ENCODE results near the gene SAP25. TPM values are rescaled to one million over a fixed set of nuclear protein-coding genes. Genes with fewer than 3 reads are reported as not detected.
A peak's percentile ranks its signal among the peaks of the same experiment; 100 is the strongest.

Gene SAP25
- total and polyA plus RNA-seq, 2 of the 8 experiments (the other 6 are each of a cell fraction or from before 2014, with no cell fraction given) = 3.6 to 5.8 TPM

DNA sequence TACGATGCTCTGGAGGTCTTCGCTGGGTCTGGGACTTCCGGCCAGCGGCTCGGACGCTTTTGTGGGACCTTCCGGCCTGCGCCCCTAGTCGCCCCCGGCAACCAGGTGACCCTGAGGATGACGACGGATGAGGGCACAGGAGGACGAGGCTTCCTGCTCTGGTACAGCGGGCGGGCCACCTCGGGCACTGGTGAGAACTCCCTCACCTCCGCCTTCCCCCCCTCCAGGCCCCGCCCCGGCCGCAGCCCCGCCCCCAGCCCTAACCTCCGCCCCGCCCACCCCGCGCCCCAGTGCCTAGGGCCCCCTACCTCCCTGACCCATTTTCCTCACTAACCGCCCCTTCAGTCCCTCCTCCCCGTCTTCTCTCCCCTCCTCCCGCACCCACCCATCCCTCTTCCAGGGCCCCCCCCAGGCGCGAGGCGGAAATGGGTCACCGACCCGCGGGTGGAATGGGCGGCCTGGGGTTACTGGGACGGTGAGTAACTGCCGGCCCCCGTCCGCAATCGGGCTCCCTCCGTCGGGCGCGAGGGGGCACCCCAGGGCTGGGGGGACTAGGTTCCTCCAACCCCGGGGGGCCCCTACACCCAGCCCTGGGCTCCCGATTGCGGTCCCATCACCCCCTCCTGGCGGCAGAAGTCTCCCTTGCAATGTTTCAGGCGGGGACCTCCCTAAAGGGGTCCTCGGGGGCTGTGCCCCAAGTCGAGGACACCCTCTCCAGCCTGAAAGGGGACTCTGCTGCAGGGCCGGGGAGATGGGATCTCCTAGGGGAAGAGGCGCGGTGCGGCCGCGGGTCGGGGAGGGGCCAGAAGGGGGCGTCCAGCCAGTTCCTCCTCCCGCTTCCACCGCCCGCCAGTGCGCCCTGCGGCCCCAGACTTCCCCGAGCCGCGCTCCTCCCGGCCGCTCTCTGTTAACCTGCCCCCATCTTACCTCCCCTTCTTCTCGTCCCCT lies 30.6 kb upstream of the SAP25 start:
- Histone ChIP-seq H3K4me1 (replicated peaks in 1 of 4; ENCODE audit: control insufficient read depth in 3 of 4, insufficient read depth in 4 of 4, low read length in 3 of 4) (peaks cover 0 to 31% (median 20%) of the 10 kb centered on the region in 4 experiments; a peak in 6 of 7 replicates), H3K27ac (ENCODE audit: low read depth, low read length) (peak overlapping the region; percentile 48; the same call in 1 of the 2 replicates), H3K36me3 (ENCODE audit: control insufficient read depth in 2 of 4, insufficient read depth in 4 of 4, low read length in 3 of 4) (peaks cover 0 to 7% (median under 1%) of the 10 kb centered on the region in 4 experiments; a peak in 3 of 8 replicates), H2BK15ac (ENCODE audit: low read length) (0 out of 2 replicates have a peak overlapping the region, but pooled peaks have one; percentile 40), H2AK5ac (ENCODE audit: low read depth, low read length) (0 out of 2 replicates have a peak overlapping the region, but pooled peaks have one; percentile 9), H3K79me2 (ENCODE audit: control insufficient read depth in 1 of 2, insufficient read depth in 2 of 2, low read length in 2 of 2) (peaks cover 0 to 6% of the 10 kb centered on the region in 2 experiments; a peak in 1 of 4 replicates), H3K27me3 (replicated peaks in 1 of 4; ENCODE audit: control insufficient read depth in 3 of 4, extremely low read depth in 1 of 4, insufficient read depth in 3 of 4, low read length in 3 of 4) (peaks cover 0 to 10% (median 4%) of the 10 kb centered on the region in 4 experiments; a peak in 2 of 7 replicates), H2BK12ac (ENCODE audit: low read depth, low read length) (0 out of 2 replicates have a peak overlapping the region, but pooled peaks have one; percentile 43), H3K23me2 (ENCODE audit: low read depth, low read length) (peaks cover 25% of the 10 kb centered on the region), H3K4ac (replicated peaks; ENCODE audit: insufficient read length, low read depth, low read length) (peak overlapping the region; percentile 66), H3K9me3 (ENCODE audit: insufficient read depth in 2 of 2, low read depth in 1 of 2, low read length in 1 of 2) (no peaks in the 10 kb centered on the region), H3K56ac (replicated peaks; ENCODE audit: insufficient read length, low read depth, low read length) (no peak overlapping the region), H3K23ac (ENCODE audit: insufficient read length) (no peak overlapping the region), H4K8ac (ENCODE audit: extremely low read depth, insufficient read depth, low read length) (peak overlapping the region; percentile 85), H2BK5ac (ENCODE audit: low read depth, low read length) (peak overlapping the region; percentile 88; the same call in 1 of the 2 replicates), H3K9ac (replicated peaks in 1 of 4; ENCODE audit: extremely low read depth in 1 of 4, low read depth in 3 of 4, low read length in 3 of 4) (peak overlapping the region in 3 of 4 experiments; percentile 45 to 79 (median 55); a peak in 3 of 7 replicates), H4K91ac (replicated peaks; ENCODE audit: insufficient read length, low read length) (peak overlapping the region; percentile 29), H2BK120ac (replicated peaks; ENCODE audit: low read depth, low read length) (no peak overlapping the region), H3K14ac (ENCODE audit: insufficient read length) (no peak overlapping the region), H2BK20ac (ENCODE audit: low read length) (no peak overlapping the region), H3K18ac (ENCODE audit: extremely low read depth, low read length) (peak overlapping the region; percentile 81), H2AFZ (ENCODE audit: low read length) (no peak overlapping the region), H3K4me3 (ENCODE audit: extremely low read depth in 1 of 4, insufficient read depth in 2 of 4, low read depth in 3 of 4, low read length in 4 of 4) (peak overlapping the region; percentile 68 to 82 (median 78)), H4K5ac (ENCODE audit: insufficient read length, low read depth, low read length) (peak overlapping the region; percentile 46), H3K79me1 (ENCODE audit: low read depth, low read length) (0 out of 2 replicates have a peak, but pooled peaks cover 4% of the 10 kb centered on the region), H4K20me1 (replicated peaks in 1 of 2; ENCODE audit: control insufficient read depth in 1 of 2, insufficient read depth in 2 of 2, low read length in 2 of 2) (no peaks in the 10 kb centered on the region), H3K4me2 (ENCODE audit: insufficient read depth in 1 of 2, low read depth in 2 of 2, low read length in 2 of 2) (peak overlapping the region; percentile 98)
- CTCF ChIA-PET (ENCODE audit: partially characterized antibody) = interaction anchor here (0.7 to 5.4 kb wide), 19 partner anchors 8 to 248 kb away, joined by 3 to 51 read pairs (median 5); partner anchors contain the start of genes FBXO24, GIGYF1, LRCH4 and MOSPD3
- POLR2A ChIA-PET (ENCODE audit: partially characterized antibody) = interaction anchor here (0.6 to 8.9 kb wide), 16 partner anchors 8 to 248 kb away, joined by 3 to 172 read pairs (median 3); partner anchors contain the start of genes FBXO24, LRCH4, MOSPD3 and SLC12A9
- FAIRE-seq = no peak
- 3% methylated on average over 45 of the region's 70 CpGs; no CpG with 5 or more reads in 1 of the 2 experiments for WGBS, 2 experiments (ENCODE audit: extremely low coverage in 1 of 2, insufficient coverage in 1 of 2, insufficient read length in 1 of 2, insufficient replicate concordance in 2 of 2, low coverage in 1 of 2, low lambda C conversion rate in 2 of 2, missing lambda C conversion rate in 1 of 2)
- peak in 1 of 2 experiments; percentile 92 for DNase-seq (ENCODE audit: low read depth in 1 of 2, low spot score in 2 of 2)
- TF ChIP-seq TBP (IDR thresholded peaks at IDR 0.05; ENCODE audit: low read depth, low read length) (peak; percentile 49), RAD21 (IDR thresholded peaks at IDR 0.05 in 1 of 2, conservative IDR thresholded peaks at IDR 0.05 in 1 of 2; ENCODE audit: low read depth in 2 of 2, low read length in 2 of 2) (peak; percentile 12 to 16; a peak in 2 of 4 replicates), POLR2AphosphoS5 (IDR thresholded peaks at IDR 0.05; ENCODE audit: low read depth, low read length) (peak; percentile 81), CREB1 (IDR thresholded peaks at IDR 0.05) (peak; percentile 82), BACH1 (IDR thresholded peaks at IDR 0.05; ENCODE audit: low read length) (no peak), EZH2 (IDR thresholded peaks at IDR 0.05; ENCODE audit: low read depth, low read length, severe bottlenecking) (no peak), POLR2A (IDR thresholded peaks at IDR 0.05; ENCODE audit: control extremely low read depth in 1 of 2, low read depth in 2 of 2, low read length in 2 of 2) (peak in 1 of 2 experiments; percentile 88; a peak in 2 of 3 replicates)
